GM21381 (cell line): Measurements from ENCODE around the gene RXRA.

Source experiments
- ATAC-seq: cut with Tn5 transposase; IDR thresholded peaks from one replicate; pipeline ENCODE4 v1.9.1; 2021; ENCODE audit warnings: mild to moderate bottlenecking, moderate library complexity; ENCODE audit not compliant: unreplicated experiment

Gene RXRA

DNA sequence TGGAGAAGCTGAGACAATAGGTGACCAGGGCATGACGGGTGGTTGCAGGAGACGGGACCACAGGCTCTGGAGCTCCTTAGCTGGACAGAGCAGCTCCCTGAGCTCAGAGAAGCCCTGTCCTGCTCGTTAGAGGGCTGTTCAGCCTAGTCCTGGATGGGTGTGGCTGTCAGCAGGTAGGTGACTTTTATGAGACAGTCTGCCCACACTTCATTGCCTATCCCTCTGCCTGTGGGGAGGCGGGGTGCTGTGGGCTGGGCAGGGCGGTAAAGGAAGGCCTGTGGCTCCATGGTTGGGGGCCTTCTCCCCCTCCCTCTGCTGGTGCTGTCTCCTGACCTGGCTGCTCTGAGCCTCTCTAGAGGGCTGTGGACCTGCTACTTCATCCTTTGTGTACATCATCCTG is 134.6 kb downstream of the RXRA start:
- ATAC-seq: no peak

DNA sequence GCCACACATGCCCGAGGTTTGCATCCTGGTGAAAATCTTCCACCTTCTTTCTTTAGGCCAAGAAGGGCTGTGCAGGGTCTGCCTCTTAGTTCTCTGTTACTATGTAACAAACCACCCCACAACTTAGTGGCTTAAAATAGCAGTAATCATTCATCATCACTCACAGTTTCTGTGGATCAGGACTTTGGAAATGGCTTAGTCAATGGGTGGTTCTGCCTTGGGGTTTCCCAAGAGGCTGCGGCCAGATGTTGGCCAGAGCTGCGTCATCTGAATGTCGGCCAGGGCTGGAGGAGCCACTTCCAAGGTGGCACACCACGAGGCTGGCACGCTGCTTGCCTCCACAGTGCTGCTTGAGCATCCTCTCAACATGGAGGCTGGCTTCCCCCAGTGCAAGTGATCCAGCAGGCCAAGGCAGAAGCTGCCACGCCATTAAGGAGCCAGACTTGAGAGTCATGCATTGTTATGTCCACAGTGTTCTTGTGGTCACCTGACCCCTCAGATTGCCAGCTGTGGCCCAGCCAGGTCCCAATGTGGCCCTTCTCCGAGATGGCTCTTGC is 135.2 kb downstream of the RXRA start:
- no peak for ATAC-seq

DNA sequence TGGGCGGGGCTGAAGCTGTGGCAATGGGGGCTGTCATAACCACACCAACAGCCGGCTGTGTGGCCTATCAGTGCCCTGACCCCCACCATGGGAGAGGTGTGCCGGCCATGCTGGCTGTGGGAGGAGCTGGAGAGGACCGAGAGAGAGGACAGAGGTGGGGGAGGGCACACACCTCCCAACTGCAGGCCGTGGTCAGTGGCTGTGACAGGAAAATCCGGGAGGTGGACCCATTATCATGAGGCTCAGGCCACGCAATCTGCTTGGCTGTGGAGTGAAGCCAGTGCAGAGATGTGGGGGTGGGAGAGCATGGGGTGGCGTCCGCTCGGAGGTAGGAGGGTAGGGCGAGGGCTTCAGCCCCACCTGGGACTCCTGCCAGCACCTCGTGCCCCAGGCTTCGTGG is 136.1 kb downstream of the RXRA start:
- ATAC-seq: no peak

DNA sequence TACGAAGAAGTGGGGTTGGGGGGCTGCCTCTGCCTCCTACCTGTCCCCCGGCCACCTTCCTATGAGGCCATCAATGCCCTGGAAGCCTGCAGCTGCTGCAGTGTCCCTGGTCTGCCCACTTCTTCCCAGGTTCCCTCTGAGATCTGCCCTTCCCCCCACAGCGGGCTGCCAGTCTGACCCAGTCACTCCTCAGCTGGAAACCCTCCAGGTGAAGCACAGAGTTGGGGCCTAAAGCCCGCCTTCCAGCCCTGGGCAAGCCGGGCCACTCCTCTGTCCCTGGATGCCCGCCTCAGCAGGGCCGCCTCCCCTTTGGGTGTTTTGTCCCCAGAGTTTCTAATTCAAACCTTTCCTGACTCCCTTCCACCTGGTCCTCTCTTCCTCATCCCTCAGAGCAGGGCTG is 137.0 kb downstream of the RXRA start:
- no peak for ATAC-seq

DNA sequence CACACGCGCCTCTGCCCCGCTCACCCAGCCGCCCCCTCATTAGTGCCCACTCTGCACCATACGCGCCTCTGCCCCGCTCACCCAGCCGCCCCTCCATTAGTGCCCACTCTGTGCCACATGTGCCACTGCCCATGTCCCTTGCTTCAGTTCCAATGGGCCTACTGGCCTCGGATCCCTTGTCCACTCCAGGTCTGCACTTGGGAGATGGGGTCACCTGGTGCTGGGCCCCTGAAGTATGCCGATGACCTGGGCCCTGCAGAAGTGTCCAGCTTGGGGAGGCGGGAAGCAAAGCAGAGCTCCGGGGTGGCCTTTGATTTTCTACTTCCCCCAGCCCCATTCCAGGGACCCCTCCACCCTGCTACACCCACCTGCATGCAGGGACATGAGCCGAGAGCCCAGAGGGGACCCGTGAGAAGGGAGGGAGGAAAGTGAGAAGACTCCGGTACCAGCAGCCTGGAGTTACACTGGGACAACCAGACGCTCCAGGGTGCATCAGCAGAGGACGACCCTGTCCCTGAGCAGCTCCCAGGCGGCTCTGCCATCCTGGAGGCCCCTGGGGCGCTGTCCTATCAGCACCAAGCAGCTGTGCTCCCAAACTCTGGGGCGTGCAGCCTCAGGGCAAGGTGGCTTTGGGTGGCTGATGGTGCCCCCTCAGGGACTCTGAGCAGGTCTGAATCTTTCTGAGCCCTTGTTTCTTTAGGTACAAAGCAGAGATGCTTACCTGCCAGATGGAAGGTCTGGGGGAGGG is 140.8 kb downstream of the RXRA start:
- ATAC-seq: no peak

DNA sequence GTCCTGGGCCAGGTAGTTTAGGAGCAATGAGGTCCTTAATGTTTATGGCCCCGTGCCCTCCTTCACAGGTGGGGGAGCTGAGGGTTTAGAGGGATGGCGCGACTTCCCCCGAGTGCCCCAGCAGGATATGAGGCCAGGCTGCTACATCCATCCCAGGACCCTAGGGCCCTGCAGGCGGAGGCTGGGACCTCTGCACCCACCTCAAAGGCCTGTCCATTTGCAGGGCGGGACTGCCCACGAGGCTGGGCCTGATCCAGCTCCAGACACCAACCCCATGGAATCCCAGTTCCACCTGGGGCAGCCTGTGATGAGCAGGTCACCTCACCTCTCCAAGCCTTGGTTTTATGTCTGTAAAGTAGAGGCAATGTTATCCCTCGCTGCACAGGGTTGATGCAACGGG is 142.1 kb downstream of the RXRA start:
- ATAC-seq: no peak

DNA sequence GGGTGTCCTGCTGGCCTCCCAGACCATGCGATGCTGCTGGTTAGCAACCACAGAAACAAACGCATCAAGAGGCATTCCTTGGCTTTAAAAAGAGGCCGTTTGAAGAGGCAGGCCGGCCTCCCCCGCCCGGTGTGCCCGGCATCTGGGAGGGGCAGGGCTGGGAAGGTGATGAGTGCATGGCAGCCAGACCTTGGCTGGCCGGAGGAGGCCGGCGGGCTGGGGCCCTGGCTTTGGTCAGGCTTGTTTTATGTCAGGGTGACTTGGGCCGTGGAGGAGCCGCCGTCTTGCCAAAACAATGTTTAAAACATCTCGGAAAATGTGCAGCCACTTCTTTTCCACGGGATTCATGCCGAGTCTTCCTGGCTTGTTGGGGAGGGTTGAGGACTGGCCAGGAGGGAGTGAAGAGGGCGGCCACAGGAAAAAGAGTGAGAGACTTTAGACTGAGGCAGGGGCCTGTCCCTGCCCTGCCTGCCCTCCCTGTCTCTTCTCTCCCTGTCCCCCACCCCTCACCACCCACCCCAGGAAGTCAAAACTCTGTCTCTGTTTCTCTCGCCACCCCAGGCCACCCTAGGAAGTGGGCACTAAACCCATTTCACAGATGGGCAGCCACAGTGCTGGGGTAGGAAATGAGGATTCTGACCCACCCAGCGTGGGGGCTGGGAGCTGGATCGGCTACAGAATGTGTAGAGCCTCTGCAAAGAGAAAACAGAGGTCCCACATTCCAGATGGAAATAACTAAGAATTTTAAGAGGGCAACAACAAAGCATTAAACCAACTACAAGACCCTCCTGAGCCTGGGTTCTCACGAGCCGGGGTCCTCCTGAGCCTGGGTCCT is 143.0 kb downstream of the RXRA start:
- ATAC-seq: no peak

DNA sequence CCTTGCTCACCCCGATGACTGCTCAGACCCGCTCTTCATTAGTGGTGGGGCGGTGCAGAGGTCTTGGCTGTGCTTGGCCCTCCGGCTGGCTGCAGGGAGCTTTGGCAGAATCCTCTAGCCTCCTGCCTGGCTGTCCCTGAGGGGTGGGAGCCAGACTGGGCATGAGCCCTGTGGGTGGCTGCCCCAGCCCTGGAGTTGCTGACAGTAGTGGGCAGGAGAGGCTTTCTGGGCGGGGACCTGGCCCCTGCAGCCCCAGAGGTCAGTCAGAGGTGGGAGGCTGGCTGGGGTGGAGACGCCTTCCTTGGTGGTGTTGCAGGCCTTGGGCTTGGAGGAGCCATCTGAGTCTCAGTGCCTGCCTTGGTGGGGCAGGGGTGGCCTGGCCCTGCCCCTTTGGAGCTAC is 146.0 kb downstream of the RXRA start:
- no peak for ATAC-seq

DNA sequence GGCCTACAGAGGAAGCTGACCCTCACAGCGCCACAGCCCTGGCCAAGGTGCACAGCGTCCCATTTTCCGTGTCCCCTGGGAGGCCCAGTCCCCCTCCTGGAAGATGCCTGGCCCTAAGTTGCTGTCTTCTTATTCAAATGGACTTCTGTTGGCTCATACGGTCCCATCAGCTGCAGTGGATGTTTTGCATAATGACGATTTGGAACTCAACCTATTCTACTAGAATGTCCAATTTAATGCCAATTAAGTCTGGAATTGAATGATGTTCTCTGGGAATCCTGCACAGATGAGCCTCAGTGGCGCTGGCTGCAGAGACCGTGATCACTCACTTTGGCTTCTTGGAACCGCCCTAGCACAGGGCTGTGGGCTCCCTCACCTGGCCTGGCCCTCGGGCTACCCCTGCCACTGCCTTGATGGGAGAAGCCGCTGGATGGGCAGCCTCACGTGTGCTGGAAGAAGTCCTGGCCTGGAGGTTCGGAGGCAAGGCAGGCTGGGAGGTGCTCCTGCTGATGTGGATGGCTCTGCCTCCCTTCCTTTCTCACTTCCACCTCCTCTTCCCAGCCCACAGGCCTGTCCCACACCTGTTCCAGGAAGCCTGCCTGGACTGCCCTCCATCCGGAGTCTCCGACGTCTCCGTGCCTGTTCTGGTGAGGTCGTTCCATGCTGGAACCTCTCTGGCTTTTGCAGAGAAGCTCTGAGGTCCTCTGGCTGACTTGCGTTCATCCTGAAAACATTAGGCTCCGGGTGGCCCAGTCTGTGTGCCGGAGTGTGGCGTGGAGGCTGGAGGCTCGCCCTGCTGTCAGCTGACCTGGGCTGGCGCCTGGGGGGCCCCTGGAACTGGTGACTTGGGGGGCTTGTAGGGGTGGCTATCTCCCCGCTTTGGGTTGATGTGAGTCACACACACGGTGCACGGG is 147.1 kb downstream of the RXRA start:
- no peak for ATAC-seq

DNA sequence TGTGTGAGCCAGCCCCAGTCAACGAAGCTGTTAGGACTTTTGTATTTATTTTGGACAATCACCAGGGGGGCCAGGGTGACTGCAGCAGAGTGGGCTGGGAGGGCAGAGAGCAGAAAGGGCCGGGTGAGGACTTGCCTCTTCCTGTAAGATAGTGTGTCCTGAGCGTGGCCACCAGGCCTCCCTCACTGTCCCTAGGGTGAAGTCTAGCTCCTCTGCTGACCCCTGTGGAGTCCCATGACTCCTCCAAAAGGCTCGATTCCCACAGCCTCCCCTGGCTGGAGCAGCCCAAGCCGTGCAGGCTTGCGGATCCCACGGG is 147.8 kb downstream of the RXRA start:
- no peak for ATAC-seq

DNA sequence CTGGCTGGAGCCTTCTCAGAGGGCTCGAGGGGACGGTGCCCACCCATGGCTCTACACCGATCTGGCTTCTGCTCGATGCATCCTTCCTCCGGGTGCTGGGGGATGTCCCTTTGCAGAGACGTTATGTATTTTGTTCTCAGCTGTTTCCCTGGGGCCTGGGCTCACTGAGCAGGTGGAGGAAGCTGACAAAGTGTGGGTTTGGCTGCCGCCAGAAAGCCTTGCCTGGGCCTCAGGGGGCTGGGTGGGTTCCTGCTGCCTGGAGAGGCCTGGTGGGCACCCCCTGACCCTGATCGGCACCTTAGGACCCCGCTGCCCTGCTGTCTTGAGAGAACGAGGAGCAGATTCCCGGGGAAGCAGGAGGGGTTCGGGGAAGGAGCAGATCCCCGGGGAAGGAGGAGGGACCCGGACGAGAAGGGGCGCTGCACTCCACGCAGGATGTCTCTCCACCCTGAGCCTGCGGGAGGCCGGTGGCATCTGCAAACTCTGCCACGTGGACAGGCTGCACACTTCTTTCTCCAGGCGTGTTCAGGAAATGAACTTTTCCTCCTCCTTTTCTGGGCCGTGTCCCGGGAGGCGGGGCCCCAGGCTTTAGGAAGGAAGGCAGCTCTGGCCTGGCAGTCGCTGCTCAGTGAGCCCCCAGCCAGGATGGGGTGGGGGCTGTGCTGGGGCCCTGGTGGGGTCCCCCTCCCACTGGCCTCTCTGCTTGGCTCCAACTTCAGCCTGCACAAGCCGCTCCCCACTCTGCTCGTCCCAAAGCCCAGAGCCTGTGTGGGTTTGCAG is 148.9 kb downstream of the RXRA start:
- ATAC-seq: no peak

DNA sequence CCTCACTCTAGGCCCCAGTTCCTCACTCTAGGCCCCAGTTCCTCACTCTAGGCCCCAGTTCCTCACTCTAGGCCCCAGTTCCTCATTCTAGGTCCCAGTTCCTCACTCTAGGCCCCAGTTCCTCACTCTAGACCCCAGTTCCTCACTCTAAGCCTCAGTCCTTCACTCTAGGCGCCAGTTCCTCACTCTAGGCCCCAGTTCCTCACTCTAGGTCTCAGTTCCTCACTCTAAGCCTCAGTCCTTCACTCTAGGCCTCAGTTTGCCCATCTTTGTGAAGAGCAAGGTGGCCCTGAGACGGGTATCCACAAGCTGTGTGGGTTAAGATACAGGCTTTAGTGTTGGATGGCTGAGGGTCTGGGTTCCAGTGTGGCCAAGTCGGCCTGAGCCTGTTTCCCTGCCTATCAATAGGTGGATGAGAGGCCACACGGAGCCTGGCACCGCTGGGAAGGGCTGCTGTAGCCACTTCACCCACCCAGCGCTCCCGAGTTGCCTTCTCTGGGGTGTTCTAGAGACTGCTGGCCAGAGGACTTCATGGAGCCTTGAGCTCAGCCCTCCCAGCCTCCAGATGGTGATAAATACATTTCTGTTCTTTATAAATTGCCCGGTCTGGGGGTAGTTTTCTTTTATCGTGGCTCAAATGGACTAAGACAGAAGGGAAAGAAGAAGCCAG is 150.2 kb downstream of the RXRA start:
- ATAC-seq: no peak

DNA sequence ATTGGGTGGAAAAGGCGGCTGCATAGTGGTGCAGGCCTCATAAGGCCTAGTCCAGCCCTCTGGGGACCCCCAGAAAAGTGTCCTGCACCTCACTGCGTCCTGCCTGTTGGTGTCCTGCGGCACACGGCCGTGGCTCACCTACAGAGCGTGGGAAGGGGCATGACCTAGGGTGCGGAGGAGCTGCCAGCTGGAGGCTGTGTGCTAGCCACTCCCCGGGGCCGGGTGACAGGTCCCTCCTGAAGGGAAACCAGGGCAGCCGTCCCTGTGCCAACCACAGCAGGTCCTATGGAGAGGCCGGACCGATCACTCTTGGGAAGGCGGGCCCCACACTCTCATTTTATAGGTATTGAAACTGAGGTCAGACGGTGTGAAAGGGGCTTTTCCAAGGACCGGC is 150.7 kb downstream of the RXRA start:
- ATAC-seq: no peak

DNA sequence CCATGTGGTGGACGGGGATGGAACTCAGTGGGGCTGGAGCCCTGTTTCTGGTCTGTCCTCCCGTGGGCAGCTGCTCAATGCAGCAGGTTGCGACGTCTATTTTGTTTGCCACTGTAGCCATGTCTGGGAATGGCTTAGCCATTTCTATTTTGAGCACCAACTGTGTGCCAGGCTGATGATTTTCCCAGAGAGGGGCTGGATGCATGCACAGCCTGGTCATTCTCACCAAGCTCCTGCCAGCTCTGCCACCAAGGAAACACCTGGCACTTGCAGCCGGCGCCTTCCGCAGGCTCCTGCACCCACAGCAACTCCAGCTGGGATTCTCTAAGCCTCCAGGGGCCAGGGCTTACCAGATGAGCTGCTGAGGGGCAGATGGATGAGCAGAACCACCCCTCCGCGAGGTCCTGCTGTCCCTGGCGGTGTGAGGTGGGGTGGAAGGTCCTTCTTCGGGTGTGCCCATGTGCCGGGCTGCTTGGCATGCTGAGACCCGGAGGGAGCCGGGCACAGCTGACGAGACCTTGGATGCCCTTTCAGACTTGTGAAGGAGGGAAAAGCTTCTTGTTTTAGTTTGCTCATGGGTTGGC is 151.2 kb downstream of the RXRA start:
- ATAC-seq: no peak

DNA sequence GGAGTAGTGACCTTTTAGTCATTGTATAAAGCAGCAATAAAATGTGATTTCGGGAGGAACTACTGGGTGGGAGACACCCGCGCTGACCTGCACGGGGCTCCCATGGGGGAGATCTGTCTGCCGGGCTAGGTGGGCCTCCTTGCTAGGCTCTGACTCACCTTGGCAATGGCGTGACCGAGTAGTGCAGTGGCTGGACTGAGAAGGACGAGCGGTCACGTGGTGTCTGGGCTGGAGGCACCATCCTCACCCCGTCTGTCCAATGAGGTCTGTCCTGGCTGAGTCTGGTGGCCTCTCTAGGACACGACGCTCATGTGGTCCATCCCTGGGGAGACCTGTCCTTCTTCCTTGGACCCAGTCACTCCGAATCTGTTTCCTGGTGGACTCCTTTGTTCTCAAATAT is 151.7 kb downstream of the RXRA start:
- no peak for ATAC-seq

DNA sequence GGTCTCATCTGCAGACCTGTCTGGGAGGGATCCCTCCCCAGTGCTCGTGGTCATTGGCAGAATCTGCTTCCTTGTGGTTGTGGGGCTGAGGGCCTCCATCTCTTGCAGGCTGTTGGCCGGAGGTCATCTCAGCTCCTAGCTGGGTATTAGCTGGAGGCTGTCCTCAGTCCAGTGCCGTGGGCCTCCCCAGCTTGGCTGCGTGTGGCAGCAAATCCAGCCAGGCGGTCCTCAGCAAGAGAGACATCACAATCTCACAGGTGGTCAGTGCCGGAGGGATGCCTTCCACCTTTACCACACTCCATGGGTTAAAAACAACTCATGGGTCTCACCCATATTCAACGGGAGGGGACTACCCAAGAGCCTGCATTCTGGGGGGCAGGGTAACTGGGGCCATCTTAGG is 155.5 kb downstream of the RXRA start:
- ATAC-seq: no peak

DNA sequence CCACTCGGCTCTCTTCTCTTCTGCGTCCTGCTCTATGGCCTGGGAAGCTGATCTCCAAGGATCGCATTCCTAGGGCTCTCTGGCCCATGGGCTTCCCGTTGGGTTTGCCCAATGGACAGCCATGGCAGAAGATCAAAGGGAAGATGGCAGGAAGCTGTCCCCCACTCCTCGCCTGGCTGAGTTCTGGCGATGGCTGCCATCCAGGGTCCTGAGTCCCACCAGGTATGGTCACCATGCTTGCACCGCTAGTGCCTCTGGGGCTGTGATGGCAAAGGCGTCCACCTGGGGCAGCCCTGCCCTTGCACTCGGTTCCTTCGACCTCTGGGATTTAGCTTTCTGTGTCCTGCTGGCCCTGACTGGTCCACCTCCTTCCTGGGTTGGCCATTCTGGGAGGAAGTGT is 156.0 kb downstream of the RXRA start:
- no peak for ATAC-seq

DNA sequence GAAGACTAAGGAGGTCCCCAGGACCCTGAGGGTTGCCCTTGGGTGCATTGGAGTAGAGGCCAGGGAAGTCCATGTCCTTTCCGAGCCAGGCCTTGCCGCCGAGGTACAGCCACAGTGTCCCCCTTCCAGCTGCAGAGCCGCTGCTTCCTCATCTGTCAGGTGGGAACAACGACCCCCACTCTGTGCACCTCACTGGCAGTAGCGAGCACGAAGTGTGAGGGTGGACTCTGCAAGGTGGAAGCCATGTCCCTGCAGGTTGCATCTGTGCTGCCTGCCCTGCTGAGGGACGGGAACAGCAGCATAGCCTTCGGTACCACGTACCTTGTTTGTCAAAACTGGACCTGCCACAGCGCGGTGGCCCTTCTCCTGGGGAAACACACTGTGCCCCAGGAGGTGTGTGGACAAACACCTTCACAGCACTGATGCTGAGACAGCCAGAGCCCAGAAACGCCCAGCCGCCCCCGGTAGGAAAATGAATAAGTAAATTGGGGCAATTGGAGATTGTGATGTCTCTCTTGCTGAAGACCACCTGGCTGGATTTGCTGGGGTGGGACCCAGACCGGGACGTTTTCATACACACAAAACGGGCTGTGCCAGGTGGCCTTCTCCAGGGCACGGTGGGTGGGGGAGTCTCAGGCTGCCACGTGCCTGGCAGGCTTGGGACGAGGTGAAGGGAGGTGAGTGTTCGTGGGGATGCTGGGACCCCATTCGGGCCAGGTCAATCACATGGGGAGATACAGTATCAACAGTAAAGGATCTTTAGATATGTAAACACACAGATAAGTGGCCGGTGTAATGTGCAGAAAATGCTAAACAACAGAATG is 157.3 kb downstream of the RXRA start:
- no peak for ATAC-seq

DNA sequence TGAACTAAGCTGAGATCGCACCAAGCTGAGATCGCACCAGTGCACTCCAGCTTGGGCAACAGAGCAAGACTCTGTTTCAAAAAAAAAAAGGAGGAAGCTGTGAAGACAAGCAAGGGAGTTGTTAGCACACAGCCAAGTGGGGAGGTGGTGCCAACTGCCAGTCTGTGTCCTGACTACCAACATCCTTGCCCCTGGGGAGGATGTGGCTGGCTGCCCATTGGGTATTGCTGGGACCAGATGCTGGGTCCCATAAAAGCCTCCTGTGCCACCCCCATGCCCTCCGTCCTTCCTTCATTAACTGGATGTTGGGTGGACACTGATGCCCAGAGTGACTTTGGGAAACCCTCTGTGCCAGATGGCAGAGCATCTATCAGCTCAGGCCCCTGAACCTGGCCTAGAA is 158.2 kb downstream of the RXRA start:
- no peak for ATAC-seq
